Lower leg skin (tissue), 3 donors: ENCODE data around the gene MCRIP2.

ENCODE experiments used
- POLR2A ChIP-seq, 2 donors: fragments of 450-650 bp; IDR thresholded peaks; one replicate each; pipeline ENCODE4 v1.6.1; 2016 to 2017; ENCODE audit warnings: antibody characterized with exemption in 2 of 2, mild to moderate bottlenecking in 1 of 2, moderate library complexity in 1 of 2
- TF ChIP-seq, protein P1 (sequence below), 3 donors: fragments of 450-650 bp; IDR thresholded peaks; one replicate each; pipeline ENCODE4 v1.5.1; 2016; ENCODE audit warnings: antibody characterized with exemption in 3 of 3, mild to moderate bottlenecking in 3 of 3, moderate library complexity in 2 of 3

DNA sequence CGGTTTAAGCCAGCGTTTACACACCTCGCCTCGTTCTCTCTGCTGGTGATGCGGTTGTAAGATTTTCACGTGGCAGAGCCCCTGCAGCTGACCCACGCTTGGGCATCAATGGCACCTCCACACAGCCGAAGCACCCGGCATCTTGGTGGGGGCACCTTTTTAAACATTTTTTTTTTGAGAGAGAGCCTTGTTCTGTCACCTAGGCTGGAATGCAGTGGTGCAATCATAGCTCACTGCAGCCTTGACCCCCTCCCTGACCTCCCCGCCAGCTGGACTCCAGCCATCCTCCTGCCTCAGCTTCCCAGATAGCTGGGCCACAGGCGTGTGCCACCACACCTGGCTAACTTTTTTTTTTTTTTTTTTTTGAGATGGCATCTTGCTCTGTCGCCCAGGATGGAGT lies 12.4 kb downstream of the MCRIP2 start:
- TF ChIP-seq, protein P1, sequence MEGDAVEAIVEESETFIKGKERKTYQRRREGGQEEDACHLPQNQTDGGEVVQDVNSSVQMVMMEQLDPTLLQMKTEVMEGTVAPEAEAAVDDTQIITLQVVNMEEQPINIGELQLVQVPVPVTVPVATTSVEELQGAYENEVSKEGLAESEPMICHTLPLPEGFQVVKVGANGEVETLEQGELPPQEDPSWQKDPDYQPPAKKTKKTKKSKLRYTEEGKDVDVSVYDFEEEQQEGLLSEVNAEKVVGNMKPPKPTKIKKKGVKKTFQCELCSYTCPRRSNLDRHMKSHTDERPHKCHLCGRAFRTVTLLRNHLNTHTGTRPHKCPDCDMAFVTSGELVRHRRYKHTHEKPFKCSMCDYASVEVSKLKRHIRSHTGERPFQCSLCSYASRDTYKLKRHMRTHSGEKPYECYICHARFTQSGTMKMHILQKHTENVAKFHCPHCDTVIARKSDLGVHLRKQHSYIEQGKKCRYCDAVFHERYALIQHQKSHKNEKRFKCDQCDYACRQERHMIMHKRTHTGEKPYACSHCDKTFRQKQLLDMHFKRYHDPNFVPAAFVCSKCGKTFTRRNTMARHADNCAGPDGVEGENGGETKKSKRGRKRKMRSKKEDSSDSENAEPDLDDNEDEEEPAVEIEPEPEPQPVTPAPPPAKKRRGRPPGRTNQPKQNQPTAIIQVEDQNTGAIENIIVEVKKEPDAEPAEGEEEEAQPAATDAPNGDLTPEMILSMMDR (IDR thresholded peaks at IDR 0.05): no peak
- no peak for TF ChIP-seq POLR2A (IDR thresholded peaks at IDR 0.05)
